HCT116 (cell line): ENCODE results near the gene CACNA1A. TPM values are rescaled to one million over a fixed set of nuclear protein-coding genes. Genes with fewer than 3 reads are reported as not detected.

ENCODE experiments used
- ATAC-seq: fragments of 200-7000 bp; cut with Tn5 transposase; 2 replicates; pipeline ENCODE4 v1.9.1; 2020; ENCODE audit warnings: mild to moderate bottlenecking, moderate library complexity
- BruUV-seq: library from RNA; stranded (reverse); fragments of 400-500 nt; replicated peaks from 2 replicates; lab custom pipeline; 2021; lab: Mats Ljungman, UMichigan
- CTCF ChIA-PET: fragments of 300-600 bp; sonication (Branson Sonifier 250); formaldehyde crosslinking; loops from one replicate; lab custom pipeline; 2021; ENCODE audit warnings: antibody characterized with exemption; lab: Charles Lee
- POLR2A ChIA-PET: fragments of 300-600, 350-600 bp; sonication (Branson Sonifier 250); formaldehyde crosslinking; loops from one replicate; lab custom pipeline; 2021; ENCODE audit warnings: antibody characterized with exemption; lab: Charles Lee
- RAD21 ChIA-PET, 2 experiments: fragments of 300-600 bp; sonication (Branson Sonifier 250); formaldehyde crosslinking; loops; one replicate each; lab custom pipeline; 2023; ENCODE audit warnings: low total read pairs in 2 of 2; ENCODE audit not compliant: uncharacterized antibody in 2 of 2, unreplicated experiment in 2 of 2, low non-redundant PET in 1 of 2; lab: Charles Lee
- DNase-seq: peaks from one replicate; pipeline ENCODE4 v3.0.0-alpha.2; 2010; ENCODE audit warnings: low read depth, low spot score
- H2AFZ ChIP-seq: fragments of 200-600 bp; shearing (Covaris generic), sonication (generic); 2 replicates; pipeline ENCODE4 v1.6.1; 2017; ENCODE audit warnings: low read depth, mixed run types, mixed read lengths, antibody characterized with exemption, low read length; ENCODE audit not compliant: poor library complexity, severe bottlenecking
- H3K27ac ChIP-seq: 2 replicates; pipeline ENCODE4 v1.5.1; 2012; ENCODE audit warnings: low read depth, low read length
- H3K27me3 ChIP-seq: fragments of 200-600 bp; sonication (generic); 2 replicates; pipeline ENCODE4 v1.6.1; 2016; ENCODE audit warnings: mixed run types, low read length, mixed read lengths; ENCODE audit not compliant: insufficient read depth
- H3K36me3 ChIP-seq, 2 experiments: fragments of 200-500 bp in 1 of 2; fragments of 200-600 bp in 1 of 2; sonication (Bioruptor generic) in 1 of 2; sonication (generic) in 1 of 2; 2 replicates each; pipeline versions ENCODE4 v1.5.1 to v1.6.1; 2014 to 2016; ENCODE audit warnings: low read length in 2 of 2, inconsistent platforms in 1 of 2, mixed read lengths in 1 of 2, mixed run types in 1 of 2; ENCODE audit not compliant: insufficient read depth in 2 of 2, control insufficient read depth in 1 of 2
- H3K4me1 ChIP-seq, 2 experiments: fragments of 200-600 bp in 1 of 2; sonication (generic) in 1 of 2; 2 replicates each; pipeline versions ENCODE4 v1.5.1 to v1.6.1; 2012 to 2017; ENCODE audit warnings: low read length in 2 of 2, inconsistent platforms in 1 of 2, mild to moderate bottlenecking in 1 of 2, mixed read lengths in 1 of 2, mixed run types in 1 of 2, moderate library complexity in 1 of 2; ENCODE audit not compliant: insufficient read depth in 2 of 2, control insufficient read depth in 1 of 2
- H3K4me2 ChIP-seq: fragments of 200-600 bp; sonication (generic); 2 replicates; pipeline ENCODE4 v1.6.1; 2017; ENCODE audit warnings: mixed run types, low read length, mixed read lengths
- H3K4me3 ChIP-seq, 2 experiments: fragments of 200-600 bp in 1 of 2; sonication (generic) in 1 of 2; replicated peaks in 1 of 2; 2 replicates each; pipeline ENCODE4 v1.5.1; 2011 to 2016; ENCODE audit warnings: low read length in 2 of 2, control low read depth in 1 of 2, low read depth in 1 of 2, mild to moderate bottlenecking in 1 of 2, mixed read lengths in 1 of 2, mixed run types in 1 of 2
- H3K79me2 ChIP-seq: fragments of 200-600 bp; sonication (generic); 2 replicates; pipeline ENCODE4 v1.6.1; 2017; ENCODE audit warnings: mild to moderate bottlenecking, mixed run types, low read length, moderate library complexity, mixed read lengths; ENCODE audit not compliant: insufficient read depth
- H3K9ac ChIP-seq: fragments of 200-600 bp; sonication (generic); 2 replicates; pipeline ENCODE4 v1.6.1; 2016; ENCODE audit warnings: low read length, mixed read lengths
- H3K9me2 ChIP-seq: fragments of 200-600 bp; sonication (generic), shearing (Covaris generic); 2 replicates; pipeline ENCODE4 v1.6.1; 2017; ENCODE audit warnings: mixed run types, mild to moderate bottlenecking, moderate library complexity; ENCODE audit not compliant: insufficient read depth
- H3K9me3 ChIP-seq, 2 experiments: fragments of 200-500 bp in 1 of 2; fragments of 200-600 bp in 1 of 2; sonication (Bioruptor generic) in 1 of 2; sonication (generic) in 1 of 2; 2 replicates each; pipeline ENCODE4 v1.6.1; 2014 to 2017; ENCODE audit warnings: low read length in 2 of 2, mixed read lengths in 2 of 2, inconsistent platforms in 1 of 2, low read depth in 1 of 2, mild to moderate bottlenecking in 1 of 2, mixed run types in 1 of 2, moderate library complexity in 1 of 2; ENCODE audit not compliant: control insufficient read depth in 1 of 2, insufficient read depth in 1 of 2
- H4K20me1 ChIP-seq: fragments of 200-600 bp; sonication (generic), shearing (Covaris generic); 2 replicates; pipeline ENCODE4 v1.6.1; 2017; ENCODE audit warnings: mixed run types, mild to moderate bottlenecking, moderate library complexity; ENCODE audit not compliant: insufficient read depth
- CBX3 ChIP-seq: IDR thresholded peaks from 2 replicates; pipeline ENCODE4 v1.6.1; 2012; ENCODE audit warnings: low read depth
- EGR1 ChIP-seq: IDR thresholded peaks from 2 replicates; pipeline ENCODE4 v1.6.1; 2012; ENCODE audit warnings: low read depth
- ELF1 ChIP-seq: IDR thresholded peaks from 2 replicates; pipeline ENCODE4 v1.6.1; 2012; ENCODE audit warnings: low read depth, borderline replicate concordance
- EZH2 ChIP-seq: fragments of 200-600 bp; sonication (generic); IDR thresholded peaks from 2 replicates; pipeline ENCODE4 v1.6.1; 2017; ENCODE audit warnings: antibody characterized with exemption, mixed run types
- EZH2phosphoT487 ChIP-seq: fragments of 200-600 bp; IDR thresholded peaks from 2 replicates; pipeline ENCODE4 v1.6.1; 2018; ENCODE audit warnings: antibody characterized with exemption, borderline replicate concordance
- FOSL1 ChIP-seq: IDR thresholded peaks from 2 replicates; pipeline ENCODE4 v1.6.1; 2012; ENCODE audit warnings: low read depth
- JUND ChIP-seq: IDR thresholded peaks from 2 replicates; pipeline ENCODE4 v1.6.1; 2012
- POLR2A ChIP-seq: IDR thresholded peaks from 2 replicates; pipeline ENCODE4 v1.7.0; 2011; ENCODE audit warnings: borderline replicate concordance; ENCODE audit not compliant: insufficient read depth, insufficient read length; ENCODE audit errors: extremely low read depth
- POLR2AphosphoS5 ChIP-seq: IDR thresholded peaks from 2 replicates; pipeline ENCODE4 v1.6.1; 2011; ENCODE audit warnings: mild to moderate bottlenecking, low read depth, low read length, moderate library complexity
- RAD21 ChIP-seq: IDR thresholded peaks from 2 replicates; pipeline ENCODE4 v1.6.1; 2012; ENCODE audit warnings: low read depth, mild to moderate bottlenecking
- SIN3A ChIP-seq: IDR thresholded peaks from 2 replicates; pipeline ENCODE4 v1.6.1; 2012; ENCODE audit warnings: low read depth
- SP1 ChIP-seq: IDR thresholded peaks from 2 replicates; pipeline ENCODE4 v1.6.1; 2012; ENCODE audit warnings: low read depth
- TCF7L2 ChIP-seq: IDR thresholded peaks from 2 replicates; pipeline ENCODE4 v1.7.0; 2011; ENCODE audit warnings: borderline replicate concordance, inconsistent platforms; ENCODE audit not compliant: insufficient read depth, insufficient read length; ENCODE audit errors: extremely low read depth
- YY1 ChIP-seq: IDR thresholded peaks from 2 replicates; pipeline ENCODE4 v1.6.1; 2011; ENCODE audit warnings: low read length, low read depth, moderate library complexity, mild to moderate bottlenecking; ENCODE audit not compliant: insufficient replicate concordance; ENCODE audit errors: extremely low read depth
- ZFX ChIP-seq: fragments of 450-650 bp; IDR thresholded peaks from 2 replicates; pipeline ENCODE4 v1.6.1; 2017
- ZNF274 ChIP-seq: fragments of 200-500 bp; sonication (Bioruptor generic); IDR thresholded peaks from 2 replicates; pipeline ENCODE4 v1.6.1; 2014; ENCODE audit warnings: mild to moderate bottlenecking, low read depth, low read length, inconsistent platforms
- intact Hi-C: fragments of 100-400 bp; cut with micrococcal nuclease; formaldehyde crosslinking; loops from 2 replicates; pipeline ENCODE4 v1.10.0; 2022
- total RNA-seq: library from RNA; stranded (reverse); gene quantifications from one replicate; pipeline ENCODE4 v1.2.1, GENCODE V29; 2021; ENCODE audit not compliant: unreplicated experiment
- TF ChIP-seq, protein P1 (sequence below): IDR thresholded peaks from 2 replicates; pipeline ENCODE4 v1.6.1; 2011; ENCODE audit warnings: mild to moderate bottlenecking, low read length, moderate library complexity; ENCODE audit not compliant: insufficient replicate concordance; ENCODE audit errors: extremely low read depth
- TF ChIP-seq, protein P2 (sequence below), 3 experiments: fragments of 200-600 bp in 1 of 3; sonication (generic) in 1 of 3; IDR thresholded peaks in 2 of 3; conservative IDR thresholded peaks in 1 of 3; 2 replicates each; pipeline ENCODE4 v1.5.1; 2012 to 2017; ENCODE audit warnings: low read depth in 2 of 3, low read length in 2 of 3, antibody characterized with exemption in 1 of 3, borderline replicate concordance in 1 of 3, control low read depth in 1 of 3, mild to moderate bottlenecking in 1 of 3, mixed read lengths in 1 of 3, mixed run types in 1 of 3, moderate library complexity in 1 of 3; ENCODE audit not compliant: insufficient read depth in 1 of 3
- TF ChIP-seq, protein P3 (sequence below): IDR thresholded peaks from 2 replicates; pipeline ENCODE4 v1.6.1; 2012
- TF ChIP-seq, protein P4 (sequence below): IDR thresholded peaks from 2 replicates; pipeline ENCODE4 v1.6.1; 2012
- TF ChIP-seq, protein P5 (sequence below): IDR thresholded peaks from 2 replicates; pipeline ENCODE4 v1.6.1; 2012; ENCODE audit warnings: low read depth

Gene CACNA1A
- total RNA-seq, 1 experiment from 2014 or later: 7.5 TPM

DNA sequence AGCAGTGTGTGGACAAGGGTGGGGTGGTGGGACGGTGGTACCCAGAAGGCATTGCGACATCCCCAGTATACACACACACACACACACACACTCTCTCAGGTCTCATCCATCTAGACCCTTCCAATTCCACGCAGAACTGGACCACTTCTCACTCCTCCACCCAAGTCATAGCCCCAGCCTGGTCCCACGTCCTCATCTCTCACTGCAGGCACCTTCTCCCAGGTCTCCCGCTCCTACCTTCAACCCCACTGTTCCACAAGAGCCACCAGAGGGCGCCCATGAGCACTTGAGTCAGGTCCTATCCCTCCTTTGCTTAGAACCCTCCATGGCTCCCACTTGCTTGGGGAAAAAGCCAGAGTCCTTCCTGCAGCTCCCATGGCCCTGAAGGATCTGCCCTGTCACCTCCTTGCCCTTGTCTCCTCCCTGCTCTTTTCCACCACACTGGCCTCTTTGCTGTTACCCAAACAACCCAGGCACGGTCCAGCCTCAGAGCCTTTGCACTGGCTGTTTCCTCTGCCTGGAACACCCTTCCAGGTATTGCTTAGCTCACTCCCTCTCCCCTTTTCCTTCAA, 293.4 kb downstream of the CACNA1A start:
- DNase-seq (peak; percentile 56), ATAC-seq (peak; percentile 87)
- Histone ChIP-seq H3K27ac (no peak overlapping the region), H2AFZ (no peak overlapping the region), H4K20me1 (no peaks in the 10 kb centered on the region), H3K79me2 (no peaks in the 10 kb centered on the region), H3K9me2 (no peaks in the 10 kb centered on the region), H3K9me3 (no peaks in the 10 kb centered on the region), H3K4me1 (peaks cover 6 to 13% of the 10 kb centered on the region in 2 experiments), H3K4me3 (no peak overlapping the region), H3K9ac (no peak overlapping the region), H3K36me3 (no peaks in the 10 kb centered on the region), H3K4me2 (no peak overlapping the region), H3K27me3 (no peaks in the 10 kb centered on the region)
- ChIA-PET CTCF (no interaction called here), RAD21 (no interaction called here), POLR2A (no interaction called here)
- intact Hi-C loops: no loop called here
- no TSS peak for BruUV-seq
- TF ChIP-seq TCF7L2 (no peak), POLR2AphosphoS5 (peak; percentile 24; the same call in 1 of the 2 replicates), SP1 (no peak), ELF1 (no peak), JUND (no peak), EZH2phosphoT487 (no peak), FOSL1 (no peak), RAD21 (peak; percentile 59), ZFX (no peak), EZH2 (no peak), YY1 (peak; percentile 16), SIN3A (no peak), CBX3 (peak; percentile 55; the same call in 1 of the 2 replicates), EGR1 (no peak), POLR2A (no peak), ZNF274 (no peak)
- TF ChIP-seq, protein P1, sequence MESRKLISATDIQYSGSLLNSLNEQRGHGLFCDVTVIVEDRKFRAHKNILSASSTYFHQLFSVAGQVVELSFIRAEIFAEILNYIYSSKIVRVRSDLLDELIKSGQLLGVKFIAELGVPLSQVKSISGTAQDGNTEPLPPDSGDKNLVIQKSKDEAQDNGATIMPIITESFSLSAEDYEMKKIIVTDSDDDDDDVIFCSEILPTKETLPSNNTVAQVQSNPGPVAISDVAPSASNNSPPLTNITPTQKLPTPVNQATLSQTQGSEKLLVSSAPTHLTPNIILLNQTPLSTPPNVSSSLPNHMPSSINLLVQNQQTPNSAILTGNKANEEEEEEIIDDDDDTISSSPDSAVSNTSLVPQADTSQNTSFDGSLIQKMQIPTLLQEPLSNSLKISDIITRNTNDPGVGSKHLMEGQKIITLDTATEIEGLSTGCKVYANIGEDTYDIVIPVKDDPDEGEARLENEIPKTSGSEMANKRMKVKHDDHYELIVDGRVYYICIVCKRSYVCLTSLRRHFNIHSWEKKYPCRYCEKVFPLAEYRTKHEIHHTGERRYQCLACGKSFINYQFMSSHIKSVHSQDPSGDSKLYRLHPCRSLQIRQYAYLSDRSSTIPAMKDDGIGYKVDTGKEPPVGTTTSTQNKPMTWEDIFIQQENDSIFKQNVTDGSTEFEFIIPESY: no peak
- TF ChIP-seq, protein P2, sequence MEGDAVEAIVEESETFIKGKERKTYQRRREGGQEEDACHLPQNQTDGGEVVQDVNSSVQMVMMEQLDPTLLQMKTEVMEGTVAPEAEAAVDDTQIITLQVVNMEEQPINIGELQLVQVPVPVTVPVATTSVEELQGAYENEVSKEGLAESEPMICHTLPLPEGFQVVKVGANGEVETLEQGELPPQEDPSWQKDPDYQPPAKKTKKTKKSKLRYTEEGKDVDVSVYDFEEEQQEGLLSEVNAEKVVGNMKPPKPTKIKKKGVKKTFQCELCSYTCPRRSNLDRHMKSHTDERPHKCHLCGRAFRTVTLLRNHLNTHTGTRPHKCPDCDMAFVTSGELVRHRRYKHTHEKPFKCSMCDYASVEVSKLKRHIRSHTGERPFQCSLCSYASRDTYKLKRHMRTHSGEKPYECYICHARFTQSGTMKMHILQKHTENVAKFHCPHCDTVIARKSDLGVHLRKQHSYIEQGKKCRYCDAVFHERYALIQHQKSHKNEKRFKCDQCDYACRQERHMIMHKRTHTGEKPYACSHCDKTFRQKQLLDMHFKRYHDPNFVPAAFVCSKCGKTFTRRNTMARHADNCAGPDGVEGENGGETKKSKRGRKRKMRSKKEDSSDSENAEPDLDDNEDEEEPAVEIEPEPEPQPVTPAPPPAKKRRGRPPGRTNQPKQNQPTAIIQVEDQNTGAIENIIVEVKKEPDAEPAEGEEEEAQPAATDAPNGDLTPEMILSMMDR (IDR thresholded peaks at IDR 0.05 in 2 of 3, conservative IDR thresholded peaks at IDR 0.05 in 1 of 3; ENCODE audit: borderline replicate concordance in 1 of 3, insufficient read depth in 1 of 3, low read depth in 2 of 3, low read length in 2 of 3): peak; percentile 65 to 88 (median 85); a peak in 5 of 6 replicates
- TF ChIP-seq, protein P3, sequence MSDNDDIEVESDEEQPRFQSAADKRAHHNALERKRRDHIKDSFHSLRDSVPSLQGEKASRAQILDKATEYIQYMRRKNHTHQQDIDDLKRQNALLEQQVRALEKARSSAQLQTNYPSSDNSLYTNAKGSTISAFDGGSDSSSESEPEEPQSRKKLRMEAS: no peak
- TF ChIP-seq, protein P4, sequence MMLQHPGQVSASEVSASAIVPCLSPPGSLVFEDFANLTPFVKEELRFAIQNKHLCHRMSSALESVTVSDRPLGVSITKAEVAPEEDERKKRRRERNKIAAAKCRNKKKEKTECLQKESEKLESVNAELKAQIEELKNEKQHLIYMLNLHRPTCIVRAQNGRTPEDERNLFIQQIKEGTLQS: no peak
- TF ChIP-seq, protein P5, sequence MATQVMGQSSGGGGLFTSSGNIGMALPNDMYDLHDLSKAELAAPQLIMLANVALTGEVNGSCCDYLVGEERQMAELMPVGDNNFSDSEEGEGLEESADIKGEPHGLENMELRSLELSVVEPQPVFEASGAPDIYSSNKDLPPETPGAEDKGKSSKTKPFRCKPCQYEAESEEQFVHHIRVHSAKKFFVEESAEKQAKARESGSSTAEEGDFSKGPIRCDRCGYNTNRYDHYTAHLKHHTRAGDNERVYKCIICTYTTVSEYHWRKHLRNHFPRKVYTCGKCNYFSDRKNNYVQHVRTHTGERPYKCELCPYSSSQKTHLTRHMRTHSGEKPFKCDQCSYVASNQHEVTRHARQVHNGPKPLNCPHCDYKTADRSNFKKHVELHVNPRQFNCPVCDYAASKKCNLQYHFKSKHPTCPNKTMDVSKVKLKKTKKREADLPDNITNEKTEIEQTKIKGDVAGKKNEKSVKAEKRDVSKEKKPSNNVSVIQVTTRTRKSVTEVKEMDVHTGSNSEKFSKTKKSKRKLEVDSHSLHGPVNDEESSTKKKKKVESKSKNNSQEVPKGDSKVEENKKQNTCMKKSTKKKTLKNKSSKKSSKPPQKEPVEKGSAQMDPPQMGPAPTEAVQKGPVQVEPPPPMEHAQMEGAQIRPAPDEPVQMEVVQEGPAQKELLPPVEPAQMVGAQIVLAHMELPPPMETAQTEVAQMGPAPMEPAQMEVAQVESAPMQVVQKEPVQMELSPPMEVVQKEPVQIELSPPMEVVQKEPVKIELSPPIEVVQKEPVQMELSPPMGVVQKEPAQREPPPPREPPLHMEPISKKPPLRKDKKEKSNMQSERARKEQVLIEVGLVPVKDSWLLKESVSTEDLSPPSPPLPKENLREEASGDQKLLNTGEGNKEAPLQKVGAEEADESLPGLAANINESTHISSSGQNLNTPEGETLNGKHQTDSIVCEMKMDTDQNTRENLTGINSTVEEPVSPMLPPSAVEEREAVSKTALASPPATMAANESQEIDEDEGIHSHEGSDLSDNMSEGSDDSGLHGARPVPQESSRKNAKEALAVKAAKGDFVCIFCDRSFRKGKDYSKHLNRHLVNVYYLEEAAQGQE: no peak
